Heart left ventricle (tissue), 13 donors: ENCODE measurements around the gene PIM2.

Experiments used
- CTCF ChIP-seq, 12 donors: fragments of 200-600 bp; sonication (generic) in 4 of 12; IDR thresholded peaks; one replicate each; pipeline versions ENCODE4 v1.5.0 to v1.8.0; 2018 to 2022; ENCODE audit warnings: antibody characterized with exemption in 12 of 12, mild to moderate bottlenecking in 5 of 12
- POLR2A ChIP-seq, 2 donors: fragments of 450-650 bp; IDR thresholded peaks; one replicate each; pipeline ENCODE4 v1.6.1; 2017; ENCODE audit warnings: antibody characterized with exemption in 2 of 2, mild to moderate bottlenecking in 2 of 2, moderate library complexity in 2 of 2
- donor health status: ischemic (EF 13 %, LVEDD 7.1; RV severe dilation, severe dysfunction).
- donor health status: DM: no; HTN: yes; CAD: no.
- donor health status: DM: no; HTN: no; CAD: no.
- donor health status: ischemic (EF 25% LVEDD 6.9; RV normal size, moderate dysfunction).
- donor health status: ischemic (EF 25% LVEDD 5.7; RV mildly dilated, moderate dysfunction).
- donor health status: ischemic (EF 35%, LVEDD 5.7; RV mildly dilated, moderate dysfunction).
- donor health status: nonischemic (EF 11% LVEDD 7.7; RV severe dilation, severe dysfunction).
- donor health status: DM: yes; HTN: yes; CAD: no.
- donor health status: PGD.
- donor health status: ischemic (EF 29% LVEDD 5.4; RV normal size, mild dysfunction).
- donor health status: nonischemic (EF 23%, LVEDD 6.1; RV moderate dilation, normal function).

DNA sequence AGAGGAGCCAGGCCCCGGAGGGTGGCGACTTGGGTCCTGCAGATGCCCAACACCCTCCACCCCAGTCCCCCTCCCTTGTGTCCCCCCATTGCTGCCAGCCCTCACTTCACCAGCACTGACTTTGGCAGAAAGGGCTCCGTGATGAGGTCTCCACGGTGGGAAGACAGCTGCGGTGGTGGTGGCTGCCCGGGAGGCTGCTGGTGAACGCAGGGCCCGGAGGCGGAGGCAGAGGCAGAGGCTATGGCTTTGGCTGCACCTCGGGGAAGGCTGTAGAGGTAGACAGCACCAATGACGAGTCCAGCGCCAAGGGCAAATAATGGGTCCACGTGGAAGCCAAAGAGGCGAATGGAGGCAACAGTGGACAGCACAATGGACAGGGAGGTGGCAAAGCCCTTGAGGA, 14.2 kb downstream of the PIM2 start:
- TF ChIP-seq POLR2A (IDR thresholded peaks at IDR 0.05): no peak
- TF ChIP-seq CTCF (IDR thresholded peaks at IDR 0.05): no peak
